Measurements from ENCODE around the gene STUM.
A peak's percentile ranks its signal among the peaks of the same experiment; 100 is the strongest.

Gene STUM

DNA sequence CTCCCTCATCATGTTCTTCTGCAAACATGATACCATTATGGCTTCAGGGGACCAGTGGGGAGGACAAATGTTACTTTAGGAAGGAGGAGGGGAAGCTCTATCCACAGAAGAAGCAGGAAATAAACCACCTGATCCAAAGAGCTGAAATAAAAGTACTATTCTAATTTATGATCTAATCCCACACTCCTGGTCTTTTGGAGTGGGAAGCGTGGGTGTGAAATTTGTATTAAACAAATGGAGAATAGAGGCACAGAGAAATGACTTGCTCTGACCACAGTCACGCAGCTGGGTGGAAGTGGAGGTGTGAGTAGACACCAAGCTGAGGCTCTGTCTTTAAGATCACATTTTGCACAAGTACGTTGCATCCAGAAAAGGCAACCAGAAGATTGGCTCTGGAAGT is 14.5 kb upstream of the STUM start:
- DNase-seq, result no peak

DNA sequence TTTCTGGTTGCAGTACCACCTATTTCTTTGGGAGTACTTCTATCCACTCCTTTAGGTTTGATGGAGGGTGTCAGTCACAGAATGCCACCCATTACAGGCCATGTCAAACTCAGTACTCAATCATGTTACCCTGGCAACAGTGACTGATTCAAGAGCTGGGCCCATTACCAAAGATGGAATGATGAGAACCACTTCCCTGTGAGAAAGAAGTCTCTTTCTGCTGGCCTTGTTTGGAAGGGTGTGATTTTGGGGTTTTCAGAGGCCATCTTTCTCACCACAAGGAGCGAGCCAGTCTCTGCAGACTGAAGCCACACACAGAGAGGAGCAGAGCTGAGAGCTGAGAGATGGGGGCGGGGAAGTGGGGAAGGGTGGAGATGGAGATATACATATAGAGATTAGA is 13.9 kb upstream of the STUM start:
- DNase-seq, result no peak

DNA sequence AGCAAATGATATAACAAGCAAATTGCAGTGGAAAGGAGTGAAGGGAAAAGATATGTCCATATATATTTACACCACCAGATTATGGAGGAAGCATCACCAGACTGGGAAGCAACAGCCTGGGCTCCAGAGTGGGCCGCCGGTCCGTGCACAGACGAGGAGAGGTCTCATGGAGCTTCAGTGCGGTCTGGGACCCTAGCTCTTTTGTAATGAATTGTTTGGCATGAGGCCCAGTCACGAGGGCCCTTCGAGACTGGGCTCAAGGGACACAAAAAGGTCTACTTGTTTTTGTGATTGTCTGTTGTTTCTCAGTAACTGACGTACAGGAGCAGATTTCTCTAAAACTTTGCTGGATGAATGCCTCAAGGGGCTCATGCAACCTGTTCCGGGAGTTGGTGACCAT is 12.9 kb upstream of the STUM start:
- DNase-seq, result no peak

DNA sequence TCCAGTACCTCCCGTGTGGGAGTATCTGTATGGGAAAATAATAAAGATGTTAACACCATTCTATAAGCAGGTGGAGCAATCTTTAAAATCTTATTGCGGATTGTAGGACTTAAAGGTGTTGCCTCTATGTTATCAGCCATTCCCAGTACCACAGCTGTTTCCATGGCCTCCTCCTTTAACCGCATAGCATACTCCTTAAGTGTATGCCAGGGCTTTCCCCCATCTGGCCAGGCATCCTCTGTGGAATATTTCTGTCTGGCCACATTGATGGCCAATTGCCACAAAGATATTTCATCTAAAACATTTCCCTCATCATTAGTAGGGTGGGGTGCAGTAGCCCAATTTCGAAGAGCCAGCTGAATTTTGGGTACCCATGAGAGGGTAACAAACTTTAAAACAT is 7.3 kb upstream of the STUM start:
- no peak for DNase-seq

DNA sequence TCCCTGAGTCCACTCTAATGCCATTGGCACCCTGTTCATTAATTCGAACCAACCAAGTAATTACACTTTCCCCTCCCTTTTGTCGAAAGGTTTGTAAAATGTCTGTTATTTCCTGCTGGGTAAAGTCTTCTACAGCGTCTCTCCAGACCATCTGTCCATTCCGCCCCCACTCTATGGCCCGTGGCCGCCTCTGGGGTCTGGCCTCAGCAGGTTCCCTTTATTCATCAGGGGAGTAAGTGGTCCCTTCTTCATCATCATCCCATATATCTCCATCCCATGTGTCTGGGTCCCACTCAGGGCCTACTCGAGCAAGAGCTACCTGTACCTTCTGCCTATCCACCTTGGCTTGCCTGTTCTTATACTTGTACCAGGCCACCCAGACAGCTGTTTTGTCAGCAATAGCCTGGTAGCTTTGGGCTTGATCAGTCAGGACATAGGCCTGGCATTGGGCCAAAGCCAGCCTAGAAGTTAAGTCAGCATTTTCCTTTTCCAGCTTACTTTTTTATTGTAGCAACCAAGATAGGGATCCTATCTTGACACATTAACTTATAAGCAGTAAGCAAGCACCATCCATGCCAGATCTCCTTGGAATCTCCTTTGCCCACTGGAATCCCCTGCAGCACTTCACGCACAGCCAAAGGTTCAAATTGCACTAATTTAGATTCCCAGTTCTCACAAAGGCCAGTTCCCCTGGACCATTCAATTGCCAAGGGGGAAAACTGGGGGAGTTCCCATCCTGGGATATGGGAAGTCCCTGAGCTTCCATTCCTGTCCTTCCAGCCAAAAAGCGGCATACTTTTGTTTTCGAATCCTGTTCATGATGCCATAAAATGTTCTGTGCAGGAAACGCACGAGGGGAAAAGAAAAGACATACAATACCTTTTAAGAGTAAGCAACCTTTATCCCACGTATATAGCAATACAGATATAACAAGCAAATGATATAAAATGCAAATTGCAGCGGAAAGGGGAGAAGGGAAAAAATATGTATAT is 6.6 kb upstream of the STUM start:
- DNase-seq, result no peak

DNA sequence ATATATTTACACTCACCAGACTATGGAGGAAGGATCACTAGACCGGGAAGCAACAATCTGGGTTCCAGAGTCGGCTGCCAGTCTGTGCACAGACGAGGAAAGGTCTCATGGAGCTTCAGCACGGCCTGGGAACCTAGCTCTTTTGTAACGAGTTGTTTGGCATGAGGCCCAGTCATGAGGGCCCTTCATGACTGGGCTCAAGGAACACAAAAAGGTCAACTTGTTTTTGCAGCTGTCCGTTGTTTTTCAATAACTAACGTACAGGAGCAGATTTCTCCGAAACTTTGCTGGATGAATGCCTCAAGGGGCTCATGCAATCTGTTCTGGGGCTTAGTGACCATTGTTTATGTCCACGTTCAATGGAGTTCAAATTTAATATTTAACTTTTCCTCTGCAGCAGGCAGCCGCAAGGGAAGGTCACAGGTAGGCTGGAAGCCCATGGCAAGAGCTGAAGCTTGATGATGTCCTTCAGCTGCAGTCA is 5.9 kb upstream of the STUM start:
- no peak for DNase-seq

DNA sequence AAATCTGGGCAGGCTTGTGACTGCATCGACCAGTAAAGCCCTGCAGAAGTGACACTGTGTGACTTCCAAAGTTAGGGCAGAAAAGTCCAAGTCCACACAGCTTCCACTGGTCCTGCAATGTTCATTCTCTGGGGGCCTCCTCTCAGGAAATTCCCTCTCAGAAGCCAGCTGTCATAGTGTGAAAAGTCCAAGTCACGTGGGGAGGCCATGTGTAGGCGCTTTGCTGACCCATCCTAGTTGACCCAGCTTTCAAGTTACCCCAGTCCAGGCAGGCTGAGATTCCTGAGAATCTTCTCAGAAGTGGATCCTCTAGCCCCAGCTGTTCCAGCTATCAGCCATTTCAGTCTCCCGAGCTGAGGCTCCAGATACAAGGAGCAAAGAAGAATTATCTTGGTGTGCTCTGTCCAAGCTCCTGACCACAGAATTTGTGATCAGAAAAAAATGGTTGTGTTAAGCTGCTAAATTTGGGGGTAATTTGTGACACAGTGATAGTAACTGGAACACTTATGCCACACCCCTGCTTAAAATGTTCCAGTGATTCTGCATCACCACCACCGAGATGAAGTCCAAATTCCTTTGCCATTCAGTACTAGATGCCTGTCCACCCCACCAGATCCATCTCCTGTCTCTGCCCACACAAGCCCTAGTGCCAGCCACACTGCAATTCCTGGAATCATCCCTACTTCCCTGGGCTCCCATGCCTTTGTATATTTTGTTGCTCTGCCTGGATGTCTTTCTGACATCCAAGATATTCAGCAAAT is 2.5 kb upstream of the STUM start:
- DNase-seq, result no peak

DNA sequence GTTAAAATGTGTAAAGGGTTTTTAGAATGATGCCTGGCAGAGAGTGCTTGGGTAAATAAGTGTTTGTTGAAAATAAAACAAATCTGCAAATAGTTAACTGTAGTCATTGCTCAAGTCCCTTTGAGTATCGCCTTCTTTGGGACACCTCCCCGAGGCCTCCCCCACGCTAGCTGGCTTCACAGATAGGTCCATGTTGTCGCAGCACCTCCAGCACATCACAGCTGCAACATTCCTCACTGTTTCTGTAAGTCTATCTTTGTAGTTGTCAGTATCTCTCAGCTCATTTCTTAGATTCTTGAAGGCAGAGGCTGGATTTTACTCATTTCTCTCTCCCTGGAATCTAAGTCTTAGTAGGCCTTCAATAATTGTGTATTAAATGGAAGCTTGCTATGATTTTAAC is 1.6 kb upstream of the STUM start:
- no peak for DNase-seq

DNA sequence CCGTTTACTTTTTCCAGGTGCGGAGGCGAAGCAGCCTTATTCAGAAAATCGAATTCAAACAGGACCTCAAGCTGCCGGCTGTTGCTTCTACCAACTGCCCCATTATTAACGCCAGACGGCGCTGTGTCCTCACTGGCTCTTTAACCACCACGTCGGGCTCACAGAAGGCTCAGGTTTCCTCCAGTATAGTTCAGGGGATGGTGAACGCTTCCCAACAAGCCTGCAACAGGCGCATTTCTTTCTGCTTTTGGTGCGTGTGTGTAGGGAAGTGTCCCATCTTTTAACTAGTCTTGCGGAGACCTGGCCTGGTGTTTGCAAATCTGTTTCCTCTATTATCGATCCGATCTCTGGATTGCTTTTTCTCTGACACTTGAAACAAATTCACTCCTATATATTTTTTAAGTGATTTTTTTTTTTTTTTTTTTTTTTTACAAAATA is 791 bp upstream of the STUM start:
- peak; percentile 70 for DNase-seq

DNA sequence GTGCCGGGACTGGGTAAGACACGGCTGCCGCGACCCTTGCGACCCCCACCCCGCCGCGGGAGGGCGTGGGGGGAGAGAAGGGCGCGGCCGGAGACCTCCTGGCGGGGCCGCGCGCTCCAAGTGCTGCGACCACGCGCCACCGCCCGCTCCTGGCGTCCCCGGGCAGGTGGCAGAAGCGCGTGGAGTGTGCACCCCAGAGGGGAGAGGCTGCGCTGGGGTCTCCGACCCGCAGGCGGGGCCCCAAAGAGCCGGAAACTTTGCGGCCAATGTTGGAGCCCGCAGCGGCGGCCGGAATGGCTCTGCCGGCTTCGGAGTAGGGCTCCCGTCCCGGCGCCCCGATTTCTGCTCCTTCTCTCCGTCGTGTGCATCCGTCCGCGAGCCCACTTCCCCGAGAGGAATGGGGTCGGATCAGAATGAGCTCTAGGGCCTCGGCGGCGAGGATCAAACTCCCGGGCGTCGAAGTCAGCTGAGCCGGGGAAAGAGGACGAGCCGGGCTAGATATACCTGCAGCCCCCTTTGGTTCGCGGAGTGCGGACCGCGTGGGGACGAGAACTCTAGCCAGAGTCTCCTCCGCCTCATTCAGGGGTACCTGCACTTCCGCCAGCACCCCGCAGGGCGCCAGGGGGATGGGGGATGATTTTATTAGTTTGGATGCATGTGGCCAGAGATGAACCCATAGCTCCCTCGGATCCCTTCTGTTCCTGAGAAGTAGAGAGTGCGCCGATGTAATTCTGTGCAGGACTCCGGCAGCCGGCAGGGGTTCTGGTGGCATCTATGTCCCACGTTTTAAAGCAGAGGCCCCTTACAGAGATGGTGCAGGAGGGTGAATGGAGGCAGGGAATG is 751 bp downstream of the STUM start:
- peak; percentile 2 for DNase-seq

DNA sequence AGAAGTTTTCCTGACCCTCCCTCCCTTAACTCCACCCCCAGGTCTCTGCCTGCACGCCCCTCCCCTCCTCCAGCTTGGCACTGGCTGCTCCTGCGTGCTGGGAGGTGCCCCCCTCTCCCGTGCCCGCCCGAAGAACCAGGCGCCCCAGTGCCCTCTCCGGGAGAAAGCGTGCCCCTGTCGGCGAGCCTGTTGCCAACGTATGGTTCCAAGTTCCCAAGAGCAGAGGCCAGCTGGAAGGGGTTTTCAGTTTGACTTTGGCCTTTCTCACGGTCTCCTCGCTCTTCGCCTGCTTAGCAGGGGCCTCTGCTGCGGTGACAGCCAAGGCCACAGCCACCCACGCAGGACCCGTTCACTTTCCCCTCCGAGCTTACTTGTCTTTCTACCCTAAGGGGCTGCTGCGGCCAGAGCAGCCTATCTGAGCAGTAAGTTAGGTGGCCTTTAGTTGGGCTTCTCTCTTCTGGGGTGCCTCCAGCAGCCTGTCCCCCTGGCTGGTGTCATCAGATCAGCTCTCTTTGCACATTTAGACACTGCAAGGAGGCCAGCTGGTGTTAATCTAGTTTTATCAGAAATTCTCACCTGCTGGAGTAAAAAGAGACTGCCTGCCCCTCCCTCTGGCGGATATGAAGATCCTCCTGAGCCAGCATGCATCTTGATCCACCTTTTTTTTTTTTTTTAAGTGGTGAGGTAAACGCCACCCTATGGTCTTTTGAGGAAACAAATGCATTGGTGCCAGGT is 1.5 kb downstream of the STUM start:
- DNase-seq, result peak; percentile 9

DNA sequence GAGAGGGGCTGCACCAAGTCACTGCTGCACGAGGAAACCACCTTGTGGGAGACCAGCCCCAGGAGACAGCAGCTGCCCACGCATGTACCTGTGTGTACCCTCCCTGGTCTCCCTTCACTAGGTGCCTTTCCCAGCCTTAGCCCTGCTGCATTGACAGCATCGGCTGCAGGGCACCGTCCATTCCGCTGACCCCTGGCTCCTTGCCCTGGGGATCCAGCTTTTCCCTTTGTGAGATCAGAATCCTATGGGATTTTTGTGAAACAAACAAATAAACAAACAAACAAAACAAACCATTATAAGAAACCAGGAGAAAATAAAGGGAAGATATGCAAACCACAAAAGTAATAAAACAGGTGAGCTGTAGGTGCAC is 2.1 kb downstream of the STUM start:
- no peak for DNase-seq

DNA sequence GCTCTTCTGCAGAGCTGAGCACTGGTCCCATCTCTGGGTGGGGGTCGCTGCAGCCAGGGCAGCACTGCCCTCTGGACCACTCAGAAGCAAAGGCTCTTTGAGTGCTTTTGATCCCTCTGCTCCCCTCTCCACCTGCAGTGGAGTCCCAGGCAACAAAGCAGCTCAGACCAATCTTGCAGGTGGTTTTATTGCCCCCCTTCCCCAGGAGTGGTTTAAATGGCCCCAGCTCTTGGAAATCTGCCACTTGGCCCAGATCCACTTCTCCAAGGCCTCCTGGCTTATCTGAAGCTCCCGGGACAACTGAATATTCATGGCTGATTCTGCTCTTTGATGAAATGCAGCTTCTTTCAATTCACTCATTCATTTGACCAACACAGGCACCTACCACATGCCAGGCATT is 2.7 kb downstream of the STUM start:
- no peak for DNase-seq

DNA sequence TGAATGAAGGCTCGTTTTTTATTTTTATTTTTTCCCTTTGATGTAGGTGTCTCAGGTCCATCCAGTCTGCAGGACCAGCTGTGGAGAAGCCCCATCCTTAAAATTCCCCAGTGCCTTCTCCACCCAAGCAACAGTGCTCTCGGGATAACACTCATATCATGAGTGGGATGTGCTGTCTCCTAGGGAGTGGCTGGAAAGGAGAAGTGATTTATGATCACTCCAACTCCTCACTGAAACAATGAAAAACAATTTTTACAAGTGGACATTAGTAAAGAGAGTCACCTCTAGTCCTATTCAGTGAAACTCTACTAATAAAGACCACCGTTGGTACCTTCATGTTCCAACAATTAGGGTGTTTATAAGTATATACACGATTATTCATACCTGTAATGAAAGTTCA is 3.5 kb downstream of the STUM start:
- DNase-seq, result no peak

DNA sequence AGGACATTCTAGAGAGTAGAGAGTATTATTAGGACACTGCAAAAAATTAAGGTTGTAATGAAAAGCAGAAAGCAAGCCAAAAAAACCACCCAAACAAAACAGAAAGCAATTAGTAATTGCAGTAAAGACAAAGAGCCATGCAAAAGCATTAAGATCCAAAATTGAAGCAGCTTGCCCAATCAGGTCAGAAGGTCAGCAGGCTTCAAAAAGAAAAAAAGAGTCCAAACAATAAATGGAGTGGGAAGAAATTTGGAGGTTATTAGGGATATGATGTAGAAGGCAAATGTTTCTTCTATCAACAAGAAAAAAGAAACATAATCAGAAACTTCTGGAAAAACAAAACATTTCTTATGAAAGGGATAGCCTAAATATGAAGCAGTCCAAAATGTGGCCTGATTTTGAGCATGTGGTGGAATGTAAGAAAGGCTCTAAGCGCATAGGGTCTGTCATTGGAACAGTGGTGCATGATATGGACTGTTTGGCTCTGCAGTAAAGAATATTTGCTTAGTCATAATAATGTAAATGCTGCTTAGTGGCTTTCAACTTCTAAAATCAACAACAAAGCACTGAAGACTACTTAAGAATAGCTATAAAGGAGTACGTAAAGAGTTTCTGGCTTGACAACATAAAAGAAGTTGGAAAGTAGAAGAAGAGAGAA is 4.8 kb downstream of the STUM start:
- DNase-seq, result no peak

DNA sequence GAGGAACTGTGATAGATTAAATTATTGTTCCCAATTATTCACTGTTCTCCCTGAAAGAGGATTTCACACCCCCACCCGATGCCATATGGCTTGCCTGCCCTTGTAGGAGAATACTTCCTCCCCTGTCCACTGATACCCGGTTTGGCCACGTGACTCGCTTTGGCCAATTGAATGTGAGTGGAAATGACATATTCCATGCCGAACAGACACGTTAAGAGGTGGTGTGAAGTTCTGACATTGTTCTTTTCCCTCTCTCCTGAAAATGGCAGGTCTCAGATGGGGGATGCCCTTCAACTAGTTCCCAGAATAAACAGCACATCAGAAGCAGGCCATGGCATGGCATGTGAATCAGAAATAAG is 5.3 kb downstream of the STUM start:
- DNase-seq, result no peak

DNA sequence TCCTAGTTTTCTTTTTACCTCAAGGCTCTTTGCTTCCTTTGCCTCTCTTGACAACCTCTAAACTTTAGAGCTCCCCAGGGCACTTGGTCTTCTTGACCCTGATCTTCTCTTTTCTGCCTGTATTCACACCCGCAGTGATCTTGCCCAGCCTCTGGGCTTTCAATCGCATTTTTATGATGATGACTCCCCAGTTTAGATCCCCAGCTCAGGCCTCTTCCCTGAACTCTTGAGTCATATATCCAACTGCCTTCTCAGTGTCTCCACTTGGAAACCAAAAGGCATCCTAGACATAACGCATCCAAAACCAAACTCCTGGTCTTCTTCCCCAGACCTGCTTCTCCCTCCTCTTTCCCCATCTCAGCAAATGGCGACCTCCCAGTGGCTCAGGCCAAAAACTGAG is 6.5 kb downstream of the STUM start:
- DNase-seq, result no peak

DNA sequence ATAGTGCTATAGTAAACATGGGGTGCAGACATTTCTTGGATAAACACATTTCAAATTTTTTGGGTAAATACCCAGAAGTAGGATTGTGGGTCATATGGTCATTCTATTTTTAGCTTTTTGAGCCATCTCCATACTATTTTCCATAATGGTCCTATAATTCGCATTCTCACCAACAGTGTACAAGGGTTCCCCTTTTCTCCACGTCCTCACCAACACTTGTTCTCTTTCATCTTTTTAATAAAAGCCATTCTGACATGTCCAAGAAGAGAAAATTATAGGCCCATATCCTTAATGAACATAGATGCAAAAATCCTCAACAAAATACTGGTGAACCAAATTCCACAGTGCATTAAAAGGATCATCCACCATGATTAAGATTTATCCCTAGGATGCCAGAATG is 8.9 kb downstream of the STUM start:
- no peak for DNase-seq

DNA sequence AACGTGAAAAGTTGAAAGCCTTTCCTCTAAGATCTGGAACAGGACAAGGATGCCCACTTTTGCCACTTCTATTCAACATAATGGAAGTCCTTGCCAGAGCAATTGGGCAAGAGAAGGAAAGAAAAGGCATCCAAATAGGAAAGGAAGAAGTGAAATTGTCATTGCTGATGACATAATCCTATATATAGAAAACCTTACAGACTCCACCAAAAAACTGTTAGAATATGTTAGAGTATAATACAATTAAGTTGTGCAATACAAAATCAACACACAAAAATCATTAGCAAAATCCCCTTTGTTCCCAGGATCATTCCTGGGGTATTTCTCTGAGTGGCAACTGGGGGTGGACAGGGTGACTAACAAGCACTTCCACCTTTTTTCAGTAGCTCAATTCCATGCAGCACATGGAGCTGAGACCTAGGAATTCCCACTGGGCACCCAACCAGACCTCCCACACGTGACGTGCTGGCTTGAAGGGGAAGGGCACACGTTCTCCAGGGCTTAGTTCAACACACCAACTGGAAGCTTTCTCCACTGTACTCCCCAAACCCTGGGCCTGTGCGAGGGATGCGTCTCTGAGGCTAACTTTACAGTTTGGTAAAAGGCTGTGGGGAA is 9.6 kb downstream of the STUM start:
- DNase-seq, result no peak

DNA sequence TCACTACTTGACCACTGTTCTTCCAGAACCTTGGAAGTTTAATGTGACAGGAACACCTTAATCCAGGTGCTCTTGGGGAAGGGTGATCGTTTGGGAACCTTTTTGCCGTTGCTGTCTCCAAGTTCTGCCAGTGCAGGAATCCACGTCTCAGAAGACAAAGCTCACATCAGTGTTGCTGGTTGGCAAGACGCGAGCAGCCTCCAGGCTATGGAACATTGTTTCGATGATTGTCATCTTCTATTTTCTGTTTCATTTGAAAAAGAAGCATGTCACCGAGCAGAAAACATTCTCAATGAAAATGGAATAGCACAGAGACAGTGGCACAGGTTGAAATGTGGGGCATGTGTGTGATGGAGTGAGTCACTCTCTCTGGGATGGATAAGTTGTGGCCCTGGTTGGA is 11.7 kb downstream of the STUM start:
- no peak for DNase-seq

DNA sequence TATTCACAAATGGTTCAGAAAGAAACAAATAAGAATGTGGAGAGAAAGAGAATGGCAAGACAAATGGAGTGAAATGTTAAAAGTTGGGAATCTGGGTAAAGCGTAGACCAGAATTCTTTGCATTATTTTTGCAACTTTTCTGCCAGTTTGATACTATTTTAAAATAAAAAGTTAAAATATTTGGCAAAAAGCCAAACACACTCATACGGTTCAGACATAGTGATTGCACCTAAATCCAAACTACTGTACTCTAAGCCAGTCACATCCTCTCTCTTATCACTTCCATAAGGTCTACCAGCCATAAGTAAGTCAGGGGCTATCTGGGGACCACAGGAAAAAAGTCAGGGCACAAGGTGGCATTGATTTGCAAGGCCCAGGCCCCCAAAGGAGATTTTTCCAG is 14.4 kb downstream of the STUM start:
- DNase-seq, result no peak

DNA sequence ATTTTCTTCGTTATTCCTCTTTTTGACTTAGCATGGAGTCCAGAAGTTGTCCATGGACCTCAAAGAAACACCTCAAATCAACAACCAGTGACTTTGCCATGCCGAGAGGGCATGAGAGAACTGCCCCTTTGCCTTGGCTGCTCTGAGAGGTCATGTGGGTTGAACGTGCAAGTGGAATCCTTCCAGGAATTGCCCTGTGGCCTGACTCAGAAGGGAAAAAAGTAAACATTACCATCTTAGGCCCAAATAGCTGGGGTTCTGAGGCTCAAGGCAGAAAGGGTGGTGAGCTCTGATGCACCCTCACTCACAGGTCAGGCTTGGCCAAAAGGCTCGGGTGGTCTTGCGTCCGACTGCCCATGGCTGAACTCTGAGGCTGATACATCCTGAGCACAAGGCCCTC is 15.1 kb downstream of the STUM start:
- no peak for DNase-seq

Measured in CD4-positive, alpha-beta T cell treated with Interleukin-21 for 1 hour (primary cell).